Measurements from ENCODE around the gene DUS3L.

- TF ChIP-seq EZH2 (IDR thresholded peaks at IDR 0.05; ENCODE audit: low read length) (no peak), CTCF (optimal IDR thresholded peaks at IDR 0.05 in 1 of 3, IDR thresholded peaks at IDR 0.05 in 1 of 3, conservative IDR thresholded peaks at IDR 0.05 in 1 of 3; ENCODE audit: extremely low read depth in 1 of 3, insufficient read depth in 2 of 3, low read length in 3 of 3) (no peak)
Measured at GRCh38 chr19:5806905-5807304, 15.9 kb upstream of the DUS3L start.
